Mammary epithelial cell (primary cell): ENCODE results near the gene FAM181A.

Experiments
- CTCF ChIP-seq, 2 donors: IDR thresholded peaks in 1 of 2; conservative IDR thresholded peaks in 1 of 2; 2 replicates each; pipeline ENCODE4 v1.5.1; 2011 to 2012; ENCODE audit warnings: inconsistent platforms in 2 of 2, low read length in 2 of 2, mild to moderate bottlenecking in 2 of 2, control low read depth in 1 of 2, low read depth in 1 of 2; ENCODE audit not compliant: insufficient read depth in 1 of 2; ENCODE audit errors: extremely low read depth in 1 of 2
- EZH2 ChIP-seq: IDR thresholded peaks from 2 replicates; pipeline ENCODE4 v1.6.1; 2012; ENCODE audit warnings: low read length, inconsistent platforms, borderline replicate concordance

DNA sequence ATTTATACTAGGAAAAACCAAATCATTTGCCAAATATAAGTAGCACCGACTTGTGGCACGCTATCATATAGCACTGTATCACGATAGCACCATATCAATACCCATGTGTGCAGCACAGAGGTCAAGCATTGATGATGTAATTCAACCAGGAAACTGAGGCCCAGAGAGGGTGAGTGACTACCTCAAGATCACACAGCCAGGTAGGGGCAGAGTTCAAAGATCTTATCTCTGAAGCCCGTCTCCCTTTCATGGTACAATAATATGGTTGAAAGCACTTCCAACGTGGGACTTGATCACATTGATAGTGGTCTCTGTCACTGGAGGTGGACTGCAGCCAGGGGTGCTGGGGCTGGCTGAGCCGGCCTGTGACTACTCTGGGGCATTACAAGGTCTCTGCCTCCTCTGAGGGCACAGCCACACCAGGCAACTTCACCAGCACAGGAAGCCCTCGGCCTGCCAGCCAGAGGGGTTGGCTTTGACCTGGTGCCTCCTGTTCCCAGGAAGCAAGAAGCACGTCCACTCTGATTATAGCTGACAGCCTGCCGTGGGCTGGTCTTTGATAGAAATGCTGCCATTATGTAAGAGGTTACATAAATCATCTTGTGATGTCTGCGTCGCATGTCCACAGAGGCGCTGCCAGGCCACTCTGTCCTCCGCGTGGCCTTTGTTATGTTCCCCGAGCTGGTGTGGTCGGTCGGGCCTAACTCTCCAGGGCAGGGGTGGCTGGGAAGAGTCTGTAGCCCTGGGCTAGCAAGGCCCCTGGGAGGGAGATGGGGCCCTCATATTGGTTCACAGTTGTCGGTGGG is 5.9 kb upstream of the FAM181A start:
- no peak for TF ChIP-seq EZH2
- TF ChIP-seq CTCF (conservative IDR thresholded peaks at IDR 0.05 in 1 of 2, IDR thresholded peaks at IDR 0.05 in 1 of 2; ENCODE audit: extremely low read depth in 1 of 2, insufficient read depth in 1 of 2, low read depth in 1 of 2, low read length in 2 of 2) = no peak
